ENCODE measurements around the gene CAD. TPM values are rescaled to one million over a fixed set of nuclear protein-coding genes. Genes with fewer than 3 reads are reported as not detected.

Gene CAD
- total RNA-seq, 1 experiment from 2014 or later, result 114 TPM

DNA sequence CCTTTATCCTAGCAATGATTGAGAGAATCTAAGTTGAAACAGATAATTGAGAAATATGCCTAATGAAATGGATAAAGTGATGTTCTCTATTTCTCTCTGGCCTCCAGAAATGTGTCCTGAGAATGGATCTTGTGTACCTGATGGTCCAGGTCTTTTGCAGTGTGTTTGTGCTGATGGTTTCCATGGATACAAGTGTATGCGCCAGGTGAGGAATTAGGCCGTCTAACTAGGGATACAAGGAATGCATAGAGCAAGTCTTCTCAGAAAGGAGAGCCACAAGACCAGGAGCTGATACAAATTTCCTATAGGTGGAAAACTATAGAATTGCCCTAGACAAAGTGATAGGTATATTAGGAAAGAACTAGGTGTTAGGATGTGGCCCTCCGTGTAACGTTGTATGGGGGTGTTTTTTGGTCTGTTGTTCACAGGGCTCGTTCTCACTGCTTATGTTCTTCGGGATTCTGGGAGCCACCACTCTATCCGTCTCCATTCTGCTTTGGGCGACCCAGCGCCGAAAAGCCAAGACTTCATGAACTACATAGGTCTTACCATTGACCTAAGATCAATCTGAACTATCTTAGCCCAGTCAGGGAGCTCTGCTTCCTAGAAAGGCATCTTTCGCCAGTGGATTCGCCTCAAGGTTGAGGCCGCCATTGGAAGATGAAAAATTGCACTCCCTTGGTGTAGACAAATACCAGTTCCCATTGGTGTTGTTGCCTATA, 592 bp upstream of the CAD start:
- H3K4me1 ChIP-seq (ENCODE audit: control insufficient read depth in 1 of 2, insufficient read depth in 2 of 2, low read length in 2 of 2), result peaks cover 3 to 27% of the 10 kb centered on the region in 2 experiments; a peak in 3 of 4 replicates
- intact Hi-C loops (cut with micrococcal nuclease), result loop anchor here (5.0 kb wide), 1 partner anchor 119 kb away; no protein-coding TSS in a partner anchor
- TF ChIP-seq CTCF (IDR thresholded peaks at IDR 0.05 in 2 of 3, conservative IDR thresholded peaks at IDR 0.05 in 1 of 3; ENCODE audit: borderline replicate concordance in 1 of 3, insufficient read depth in 1 of 3, low read depth in 2 of 3, low read length in 2 of 3) (no peak), MAX (IDR thresholded peaks at IDR 0.05) (no peak)
- TF ChIP-seq, protein P1, sequence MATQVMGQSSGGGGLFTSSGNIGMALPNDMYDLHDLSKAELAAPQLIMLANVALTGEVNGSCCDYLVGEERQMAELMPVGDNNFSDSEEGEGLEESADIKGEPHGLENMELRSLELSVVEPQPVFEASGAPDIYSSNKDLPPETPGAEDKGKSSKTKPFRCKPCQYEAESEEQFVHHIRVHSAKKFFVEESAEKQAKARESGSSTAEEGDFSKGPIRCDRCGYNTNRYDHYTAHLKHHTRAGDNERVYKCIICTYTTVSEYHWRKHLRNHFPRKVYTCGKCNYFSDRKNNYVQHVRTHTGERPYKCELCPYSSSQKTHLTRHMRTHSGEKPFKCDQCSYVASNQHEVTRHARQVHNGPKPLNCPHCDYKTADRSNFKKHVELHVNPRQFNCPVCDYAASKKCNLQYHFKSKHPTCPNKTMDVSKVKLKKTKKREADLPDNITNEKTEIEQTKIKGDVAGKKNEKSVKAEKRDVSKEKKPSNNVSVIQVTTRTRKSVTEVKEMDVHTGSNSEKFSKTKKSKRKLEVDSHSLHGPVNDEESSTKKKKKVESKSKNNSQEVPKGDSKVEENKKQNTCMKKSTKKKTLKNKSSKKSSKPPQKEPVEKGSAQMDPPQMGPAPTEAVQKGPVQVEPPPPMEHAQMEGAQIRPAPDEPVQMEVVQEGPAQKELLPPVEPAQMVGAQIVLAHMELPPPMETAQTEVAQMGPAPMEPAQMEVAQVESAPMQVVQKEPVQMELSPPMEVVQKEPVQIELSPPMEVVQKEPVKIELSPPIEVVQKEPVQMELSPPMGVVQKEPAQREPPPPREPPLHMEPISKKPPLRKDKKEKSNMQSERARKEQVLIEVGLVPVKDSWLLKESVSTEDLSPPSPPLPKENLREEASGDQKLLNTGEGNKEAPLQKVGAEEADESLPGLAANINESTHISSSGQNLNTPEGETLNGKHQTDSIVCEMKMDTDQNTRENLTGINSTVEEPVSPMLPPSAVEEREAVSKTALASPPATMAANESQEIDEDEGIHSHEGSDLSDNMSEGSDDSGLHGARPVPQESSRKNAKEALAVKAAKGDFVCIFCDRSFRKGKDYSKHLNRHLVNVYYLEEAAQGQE (IDR thresholded peaks at IDR 0.05; ENCODE audit: low read depth), result no peak
- no peaks in the 10 kb centered on the region for H3K9me3 ChIP-seq (ENCODE audit: control insufficient read depth in 1 of 2, insufficient read depth in 1 of 2, low read depth in 1 of 2, low read length in 2 of 2)
- ChIA-PET POLR2A (no interaction called here), RAD21 (ENCODE audit: low non-redundant PET in 1 of 2, low total read pairs in 2 of 2, uncharacterized antibody in 2 of 2, unreplicated experiment in 2 of 2) (no interaction called here), CTCF (no interaction called here)
- H3K27ac ChIP-seq (ENCODE audit: low read depth, low read length), result peak overlapping the region; percentile 82; the same call in 1 of the 2 replicates
- no peak for ATAC-seq
- no peaks in the 10 kb centered on the region for H3K27me3 ChIP-seq (ENCODE audit: insufficient read depth, low read length)
- H3K9me2 ChIP-seq (ENCODE audit: insufficient read depth), result no peaks in the 10 kb centered on the region
- H3K9ac ChIP-seq (ENCODE audit: low read length), result peak overlapping the region; percentile 89
- H3K4me3 ChIP-seq (replicated peaks in 1 of 2; ENCODE audit: low read depth in 1 of 2, low read length in 2 of 2), result peak overlapping the region; percentile 78 to 91
- no peak for DNase-seq (ENCODE audit: low read depth, low spot score)
- peak overlapping the region; percentile 93 for H3K4me2 ChIP-seq (ENCODE audit: low read length)
- BruUV-seq (replicated peaks), result no TSS peak
- H3K79me2 ChIP-seq (ENCODE audit: insufficient read depth, low read length), result peaks cover 59% of the 10 kb centered on the region
- H2AFZ ChIP-seq (ENCODE audit: low read depth, low read length, poor library complexity, severe bottlenecking), result no peak overlapping the region
- H3K36me3 ChIP-seq (ENCODE audit: control insufficient read depth in 1 of 2, insufficient read depth in 2 of 2, low read length in 2 of 2), result peaks cover 4 to 28% of the 10 kb centered on the region in 2 experiments
- no peaks in the 10 kb centered on the region for H4K20me1 ChIP-seq (ENCODE audit: insufficient read depth)

Data from HCT116 (cell line).